Epithelial cell of proximal tubule (primary cell): ENCODE data around the gene TOMM40L. TPM values are rescaled to one million over a fixed set of nuclear protein-coding genes. Genes with fewer than 3 reads are reported as not detected.
"Not testable (repeated sequence)": the region's sequence is repeated elsewhere in the genome, so short reads cannot be mapped to it uniquely, and the experiment has no call there.

Source experiments
- DNase-seq: peaks from one replicate; pipeline ENCODE4 v3.0.0-alpha.2; 2011; ENCODE audit warnings: low read depth
- H3K4me3 ChIP-seq: 2 replicates; pipeline ENCODE4 v1.5.1; 2011; ENCODE audit warnings: low read depth, mild to moderate bottlenecking, low read length
- CTCF ChIP-seq: conservative IDR thresholded peaks from 2 replicates; pipeline ENCODE4 v1.5.1; 2012; ENCODE audit warnings: low read depth, mild to moderate bottlenecking, low read length
- total RNA-seq: library from RNA; depleted of rRNA; stranded (reverse); fragments of >200 nt; gene quantifications from 2 replicates; pipeline ENCODE4 v1.2.3, GENCODE V29; 2015

TOMM40L gene
- total RNA-seq, 1 donor from 2014 or later = 6.2 TPM

DNA sequence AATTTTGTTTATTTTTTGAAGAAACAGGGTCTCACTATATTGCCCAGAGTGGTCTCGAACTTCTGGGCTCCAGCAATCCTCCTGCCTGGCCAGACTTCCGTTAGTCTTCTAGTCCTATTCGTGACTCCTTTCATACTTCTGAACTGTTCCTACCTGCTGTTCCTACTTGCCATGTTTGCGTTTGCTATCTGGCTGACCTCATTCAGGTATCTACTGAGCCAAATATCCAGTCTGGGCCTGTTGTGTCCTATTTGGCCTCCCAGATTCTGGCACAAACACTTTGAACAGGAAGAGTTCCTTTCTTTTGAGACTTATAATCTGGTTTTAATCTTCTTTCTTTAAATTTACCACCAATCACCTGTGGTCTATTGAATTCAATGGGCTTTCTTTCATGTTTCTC lies 19.0 kb downstream of the TOMM40L start:
- TF ChIP-seq CTCF = no peak
- H3K4me3 ChIP-seq = no peak overlapping the region
- no peak for DNase-seq

DNA sequence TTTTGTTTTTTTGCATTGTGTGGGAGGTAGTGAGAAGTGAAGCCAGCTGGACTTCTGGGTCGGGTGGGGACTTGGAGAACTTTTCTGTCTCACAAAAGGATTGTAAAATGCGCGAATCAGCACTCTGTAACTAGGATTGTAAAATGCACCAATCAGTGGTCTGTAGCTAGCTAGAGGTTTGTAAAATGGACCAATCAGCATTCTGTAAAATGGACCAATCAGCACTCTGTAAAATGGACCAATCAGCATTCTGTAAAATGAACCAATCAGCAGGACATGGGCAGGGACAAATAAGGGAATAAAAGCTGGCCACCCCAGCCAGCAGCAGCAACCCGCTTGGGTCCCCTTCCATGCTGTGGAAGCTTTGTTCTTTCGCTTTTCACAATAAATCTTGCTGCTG lies 24.2 kb downstream of the TOMM40L start:
- not testable (repeated sequence) for DNase-seq, H3K4me3 ChIP-seq

DNA sequence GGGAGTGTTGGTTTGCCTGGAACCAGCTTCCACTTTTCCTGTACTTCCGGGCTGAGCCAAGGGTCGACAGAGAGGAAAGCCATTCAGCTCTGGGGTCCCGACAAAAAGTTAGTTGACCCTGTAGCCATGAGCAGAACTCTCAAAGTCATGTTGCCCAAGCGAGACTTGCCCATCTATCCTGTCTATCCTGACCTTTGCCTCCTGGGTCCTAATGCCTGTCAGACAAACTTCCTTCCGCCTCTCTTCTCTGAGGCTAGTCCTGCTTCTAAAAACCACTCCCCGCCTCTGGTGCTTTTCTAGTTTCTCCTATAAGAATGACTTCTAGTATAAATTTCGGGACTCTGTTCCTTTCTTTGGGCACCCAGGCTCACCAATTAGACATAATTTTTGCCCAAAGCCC lies 25.0 kb downstream of the TOMM40L start:
- H3K4me3 ChIP-seq = no peak overlapping the region
- TF ChIP-seq CTCF = no peak
- no peak for DNase-seq

- no peak overlapping the region for H3K4me3 ChIP-seq
- no peak for TF ChIP-seq CTCF
- no peak for DNase-seq
These were observed 25.7 kb downstream of the TOMM40L start for GRCh38 chr1:161251579-161251978.

- not testable (repeated sequence) for DNase-seq, H3K4me3 ChIP-seq
These were observed 29.4 kb downstream of the TOMM40L start for GRCh38 chr1:161255302-161255701.

GRCh38 chr1:161255955-161256520 lies 30.2 kb downstream of the TOMM40L start:
- DNase-seq, H3K4me3 ChIP-seq: not testable (repeated sequence)

- not testable (repeated sequence) for DNase-seq, H3K4me3 ChIP-seq
These were observed 31.2 kb downstream of the TOMM40L start for GRCh38 chr1:161257109-161257508.

DNA sequence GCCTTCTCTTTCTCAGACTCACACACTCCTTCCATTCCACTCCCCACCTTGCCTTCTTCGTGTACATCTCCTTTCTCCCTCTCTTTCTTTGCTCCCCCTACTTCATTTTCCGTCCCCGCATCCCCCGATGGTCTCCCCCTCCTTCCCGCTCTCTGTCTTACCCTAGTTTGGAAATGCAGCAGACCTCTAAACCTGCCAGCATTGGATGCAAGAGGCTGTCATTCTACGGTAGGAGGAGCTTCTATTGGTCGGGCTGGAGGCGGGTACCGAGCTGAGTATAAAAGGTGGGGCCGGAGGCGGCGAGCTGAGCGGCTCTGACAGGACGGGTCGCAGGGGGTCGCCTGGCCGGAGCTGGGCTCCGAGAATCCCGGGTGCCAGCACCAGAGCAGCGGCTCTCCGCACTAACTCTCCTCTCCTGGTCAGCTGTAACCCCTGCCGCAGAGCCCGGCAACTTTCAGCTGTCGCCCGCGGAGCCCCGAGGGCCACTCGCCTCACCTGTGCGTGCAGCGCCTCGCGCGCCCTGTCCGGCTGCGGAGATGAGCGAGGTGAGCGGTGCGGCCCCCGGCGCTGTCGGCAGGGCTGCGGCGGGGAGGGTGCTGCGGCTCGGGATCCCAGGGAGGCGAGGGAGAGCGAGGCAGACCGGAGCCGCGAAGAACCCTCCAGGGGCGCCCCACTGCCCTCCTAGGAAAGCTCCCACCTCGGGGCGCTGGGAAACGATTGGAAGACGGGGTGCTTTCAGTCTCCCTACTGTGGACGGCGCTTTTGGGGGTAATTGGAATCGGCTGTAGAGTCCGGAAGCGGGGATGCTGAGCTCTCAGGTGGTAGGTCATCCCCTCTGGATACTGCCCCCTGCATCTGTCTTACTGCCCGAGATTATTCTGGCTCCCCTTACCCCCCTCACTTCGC lies 32.8 kb downstream of the TOMM40L start, which contains the start of gene PCP4L1:
PCP4L1 (plus strand) TSS at position 307 of the 906 bp plus-strand sequence; CDS start at position 537, 230 bp downstream.
- TF ChIP-seq CTCF = no peak
- peak within 1 kb of the TSS; percentile 53 for H3K4me3 ChIP-seq
- no peak for DNase-seq

DNA sequence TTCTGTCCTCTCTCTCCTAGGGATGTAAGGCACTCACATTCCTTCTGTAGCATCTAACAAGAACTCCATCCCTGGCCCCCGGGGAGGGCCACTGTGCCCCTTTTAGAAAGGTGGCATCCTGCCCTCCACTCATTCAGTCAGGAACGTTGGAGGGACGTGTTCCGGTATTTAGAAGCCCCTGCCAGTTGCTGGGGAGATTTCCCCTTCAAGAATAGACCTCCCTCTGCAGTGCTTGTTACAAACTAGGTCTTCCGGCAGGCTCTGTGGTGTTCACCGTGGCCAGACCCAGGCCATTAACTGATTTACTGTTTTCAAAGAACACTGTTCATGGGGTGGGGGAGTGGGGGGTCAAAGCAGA lies 33.5 kb downstream of the TOMM40L start:
- no peak overlapping the region for H3K4me3 ChIP-seq
- no peak for TF ChIP-seq CTCF
- DNase-seq = no peak
